GM23338 (cell line): ENCODE data around the gene C3orf22. TPM values are rescaled to one million over a fixed set of nuclear protein-coding genes. Genes with fewer than 3 reads are reported as not detected.

ENCODE experiments used
- ATAC-seq: fragments of 200-7000 bp; cut with Tn5 transposase; 3 replicates; pipeline ENCODE4 v1.9.1; 2020
- DNase-seq: peaks from one replicate; pipeline ENCODE4 v3.0.0-alpha.2; 2015; ENCODE audit warnings: low spot score
- H2AFZ ChIP-seq: fragments of 200-600 bp; sonication (generic); 2 replicates; pipeline ENCODE4 v1.8.0; 2016; ENCODE audit warnings: antibody characterized with exemption, mild to moderate bottlenecking, moderate library complexity
- H3F3A ChIP-seq: fragments of 200-600 bp; sonication (generic); replicated peaks from 2 replicates; pipeline ENCODE4 v1.8.0; 2017; ENCODE audit warnings: antibody characterized with exemption, mixed run types, low read depth
- H3K27ac ChIP-seq: fragments of 200-600 bp; sonication (generic); 2 replicates; pipeline ENCODE4 v1.6.1; 2016; ENCODE audit warnings: low read depth
- H3K27me3 ChIP-seq: fragments of 200-600 bp; sonication (generic); 2 replicates; pipeline ENCODE4 v1.8.0; 2016; ENCODE audit warnings: mild to moderate bottlenecking, mixed run types, moderate library complexity; ENCODE audit not compliant: insufficient read depth
- H3K36me3 ChIP-seq: fragments of 200-600 bp; sonication (generic); 2 replicates; pipeline ENCODE4 v1.8.0; 2016; ENCODE audit warnings: mild to moderate bottlenecking; ENCODE audit not compliant: insufficient read depth
- H3K4me1 ChIP-seq: fragments of 200-600 bp; sonication (generic); 2 replicates; pipeline ENCODE4 v1.8.0; 2016; ENCODE audit warnings: mild to moderate bottlenecking, moderate library complexity; ENCODE audit not compliant: insufficient read depth
- H3K4me2 ChIP-seq: fragments of 200-600 bp; sonication (generic); 2 replicates; pipeline ENCODE4 v1.7.1; 2017; ENCODE audit warnings: mixed run types
- H3K4me3 ChIP-seq: fragments of 200-600 bp; sonication (generic); 2 replicates; pipeline ENCODE4 v1.6.1; 2016; ENCODE audit warnings: mixed run types
- H3K79me2 ChIP-seq: fragments of 200-600 bp; sonication (generic); replicated peaks from 2 replicates; pipeline ENCODE4 v1.8.0; 2017; ENCODE audit warnings: mild to moderate bottlenecking; ENCODE audit not compliant: insufficient read depth
- H3K9me2 ChIP-seq: fragments of 200-600 bp; sonication (generic); 2 replicates; pipeline ENCODE4 v1.8.0; 2017; ENCODE audit not compliant: insufficient read depth
- H4K20me1 ChIP-seq: fragments of 200-600 bp; sonication (generic); replicated peaks from 2 replicates; pipeline ENCODE4 v1.8.0; 2017; ENCODE audit warnings: mild to moderate bottlenecking; ENCODE audit not compliant: insufficient read depth
- H3K27ac Mint-ChIP-seq: 2 replicates; pipeline ENCODE4 v1.8.0; 2020; ENCODE audit warnings: inconsistent platforms, mild to moderate bottlenecking, moderate library complexity, mixed read lengths
- H3K27me3 Mint-ChIP-seq: 3 replicates; pipeline ENCODE4 v1.8.0; 2022; ENCODE audit warnings: low read depth, mild to moderate bottlenecking, moderate library complexity, mixed read lengths, inconsistent platforms; ENCODE audit not compliant: insufficient read depth, poor library complexity
- H3K36me3 Mint-ChIP-seq: 3 replicates; pipeline ENCODE4 v1.8.0; 2021; ENCODE audit warnings: low read depth, mild to moderate bottlenecking, inconsistent platforms, moderate library complexity, mixed read lengths
- H3K4me1 Mint-ChIP-seq: 3 replicates; pipeline ENCODE4 v1.8.0; 2020; ENCODE audit warnings: mild to moderate bottlenecking, inconsistent platforms, mixed read lengths
- H3K4me3 Mint-ChIP-seq: 3 replicates; pipeline ENCODE4 v1.8.0; 2021; ENCODE audit warnings: moderate library complexity, mild to moderate bottlenecking, inconsistent platforms, mixed read lengths
- H3K9me3 Mint-ChIP-seq: 3 replicates; pipeline ENCODE4 v1.8.0; 2020; ENCODE audit warnings: moderate library complexity, mild to moderate bottlenecking, inconsistent platforms, mixed read lengths
- CREB1 ChIP-seq: fragments of 250-450 bp; sonication (Bioruptor Pico); IDR thresholded peaks from 2 replicates; pipeline ENCODE4 v1.5.0; 2020; ENCODE audit warnings: low read depth, mild to moderate bottlenecking, moderate library complexity
- CTCF ChIP-seq, 2 experiments: fragments of 200-600 bp in 1 of 2; sonication (generic) in 1 of 2; conservative IDR thresholded peaks; 2 replicates each; pipeline versions ENCODE4 v1.5.1 to v1.6.1; 2016 to 2017; ENCODE audit warnings: antibody characterized with exemption in 2 of 2, low read depth in 2 of 2, mild to moderate bottlenecking in 2 of 2, moderate library complexity in 1 of 2
- EZH2 ChIP-seq: fragments of 200-600 bp; sonication (generic); IDR thresholded peaks from one replicate; pipeline ENCODE4 v1.8.0; 2017; ENCODE audit warnings: antibody characterized with exemption, mild to moderate bottlenecking, low read depth; ENCODE audit not compliant: unreplicated experiment
- EZH2phosphoT487 ChIP-seq: fragments of 200-600 bp; sonication (generic); IDR thresholded peaks from one replicate; pipeline ENCODE4 v1.8.1; 2018; ENCODE audit warnings: antibody characterized with exemption; ENCODE audit not compliant: unreplicated experiment
- JUNB ChIP-seq: IDR thresholded peaks from one replicate; pipeline ENCODE4 v1.6.1; 2016; ENCODE audit warnings: antibody characterized with exemption; ENCODE audit not compliant: unreplicated experiment
- NANOG ChIP-seq: IDR thresholded peaks from 2 replicates; pipeline ENCODE4 v1.6.1; 2016; ENCODE audit warnings: antibody characterized with exemption, borderline replicate concordance
- POLR2AphosphoS5 ChIP-seq: IDR thresholded peaks from 2 replicates; pipeline ENCODE4 v1.6.1; 2016; ENCODE audit warnings: antibody characterized with exemption, low read depth
- REST ChIP-seq: IDR thresholded peaks from one replicate; pipeline ENCODE4 v1.6.1; 2018; ENCODE audit warnings: antibody characterized with exemption; ENCODE audit not compliant: unreplicated experiment
- STAT1 ChIP-seq: IDR thresholded peaks from one replicate; pipeline ENCODE4 v1.6.1; 2016; ENCODE audit warnings: antibody characterized with exemption; ENCODE audit not compliant: unreplicated experiment
- ZNF114 ChIP-seq: fragments of 250-450 bp; sonication (Bioruptor Pico); IDR thresholded peaks from 2 replicates; pipeline ENCODE4 v1.5.0; 2020; ENCODE audit warnings: mild to moderate bottlenecking, moderate library complexity
- ZNF331 ChIP-seq: fragments of 250-450 bp; sonication (Bioruptor Pico); IDR thresholded peaks from 2 replicates; pipeline ENCODE4 v1.5.0; 2020; ENCODE audit warnings: low read depth, mild to moderate bottlenecking, moderate library complexity
- ZNF462 ChIP-seq: fragments of 250-450 bp; sonication (Bioruptor Pico); IDR thresholded peaks from 2 replicates; pipeline ENCODE4 v1.5.0; 2020; ENCODE audit warnings: mild to moderate bottlenecking, moderate library complexity
- polyA plus RNA-seq: library from polyadenylated mRNA; unstranded; fragments of >200 nt; fragmentation: Nextera tagmentation; extraction: Ambion mirVana; gene quantifications from 2 replicates; pipeline ENCODE4 v1.2.1, GENCODE V29; 2016
- total RNA-seq: library from RNA; depleted of rRNA; stranded (reverse); fragments of >200 nt; shearing (Covaris generic); gene quantifications from 2 replicates; pipeline ENCODE4 v1.2.3, GENCODE V29; 2014
- TF ChIP-seq, protein P1 (sequence below): IDR thresholded peaks from 2 replicates; pipeline ENCODE4 v1.6.1; 2016; ENCODE audit warnings: antibody characterized with exemption

C3orf22 gene
- total and polyA plus RNA-seq, 2 experiments from 2014 or later: not detected

DNA sequence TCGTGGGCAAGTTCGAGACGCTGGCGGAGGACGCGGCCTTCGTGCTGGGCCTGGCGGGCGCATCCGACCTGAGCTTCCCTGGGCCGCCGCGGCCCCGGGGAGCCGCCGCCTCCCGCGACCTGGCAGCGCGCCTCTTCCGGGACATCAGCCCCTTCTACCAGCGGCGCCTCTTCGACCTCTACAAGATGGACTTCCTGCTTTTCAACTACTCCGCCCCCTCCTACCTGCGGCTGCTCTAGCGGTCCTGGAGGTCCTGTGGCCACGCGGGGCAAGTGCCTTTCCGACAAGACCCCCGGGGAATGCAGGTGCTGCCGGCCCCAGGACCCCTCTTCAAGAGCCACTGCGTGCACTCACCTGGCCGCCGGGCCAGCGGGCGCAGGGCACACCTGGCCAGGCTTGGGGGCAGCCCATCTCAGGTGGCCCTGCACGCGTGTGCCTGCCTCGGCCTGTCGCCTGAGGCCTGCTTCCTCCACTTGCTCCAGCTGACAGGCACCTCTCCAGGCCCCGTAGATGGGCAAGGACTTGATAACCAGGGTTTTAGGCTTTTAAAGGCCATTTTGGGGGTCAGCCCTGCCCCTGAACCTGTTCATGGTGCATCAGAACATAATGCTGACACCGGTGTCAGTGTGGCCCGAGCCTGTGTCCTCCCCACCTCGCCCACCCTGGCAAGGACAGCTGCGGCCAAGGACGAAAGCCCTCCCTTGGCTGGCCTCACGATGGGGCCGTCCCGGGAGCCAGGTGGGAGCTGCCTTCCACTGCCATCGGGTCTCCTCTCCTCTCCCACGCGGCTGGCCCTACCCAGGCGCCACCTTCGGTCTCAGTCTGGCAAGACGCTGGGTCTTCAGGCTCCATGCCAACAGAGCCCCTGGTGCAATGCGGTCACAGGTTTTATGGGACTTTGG lies 16.1 kb downstream of the C3orf22 start:
- ATAC-seq (peak; percentile 51), DNase-seq (no peak)
- Mint-ChIP-seq H3K4me1 (peaks cover 16% of the 10 kb centered on the region), H3K27me3 (peaks cover 9% of the 10 kb centered on the region), H3K27ac (no peak overlapping the region), H3K36me3 (peaks cover 3% of the 10 kb centered on the region; the same call in 1 of the 3 replicates), H3K4me3 (no peak overlapping the region), H3K9me3 (no peaks in the 10 kb centered on the region)
- Histone ChIP-seq H3K4me1 (no peaks in the 10 kb centered on the region; the same call in 1 of the 2 replicates), H2AFZ (peak overlapping the region; percentile 74; the same call in 1 of the 2 replicates), H4K20me1 (no peaks in the 10 kb centered on the region), H3K79me2 (no peaks in the 10 kb centered on the region), H3K9me2 (no peaks in the 10 kb centered on the region), H3K27me3 (peaks cover 11% of the 10 kb centered on the region; the same call in 1 of the 2 replicates), H3K4me3 (no peak overlapping the region), H3K4me2 (no peak overlapping the region), H3F3A (0 out of 2 replicates have a peak, but pooled peaks cover 5% of the 10 kb centered on the region), H3K27ac (no peak overlapping the region), H3K36me3 (no peaks in the 10 kb centered on the region)
- TF ChIP-seq REST: no peak
- no peak for TF ChIP-seq JUNB
- no peak for TF ChIP-seq EZH2phosphoT487
- no peak for TF ChIP-seq POLR2AphosphoS5
- TF ChIP-seq ZNF331: no peak
- TF ChIP-seq STAT1: no peak
- no peak for TF ChIP-seq ZNF462 (CRISPR knock-in tag)
- TF ChIP-seq EZH2: no peak
- TF ChIP-seq, protein P1, sequence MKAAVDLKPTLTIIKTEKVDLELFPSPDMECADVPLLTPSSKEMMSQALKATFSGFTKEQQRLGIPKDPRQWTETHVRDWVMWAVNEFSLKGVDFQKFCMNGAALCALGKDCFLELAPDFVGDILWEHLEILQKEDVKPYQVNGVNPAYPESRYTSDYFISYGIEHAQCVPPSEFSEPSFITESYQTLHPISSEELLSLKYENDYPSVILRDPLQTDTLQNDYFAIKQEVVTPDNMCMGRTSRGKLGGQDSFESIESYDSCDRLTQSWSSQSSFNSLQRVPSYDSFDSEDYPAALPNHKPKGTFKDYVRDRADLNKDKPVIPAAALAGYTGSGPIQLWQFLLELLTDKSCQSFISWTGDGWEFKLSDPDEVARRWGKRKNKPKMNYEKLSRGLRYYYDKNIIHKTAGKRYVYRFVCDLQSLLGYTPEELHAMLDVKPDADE: no peak
- no peak for TF ChIP-seq CREB1
- TF ChIP-seq CTCF (conservative IDR thresholded peaks at IDR 0.05; ENCODE audit: low read depth in 2 of 2): no peak
- no peak for TF ChIP-seq ZNF114 (CRISPR knock-in tag)
- TF ChIP-seq NANOG: no peak
